GM12801 (cell line): Measurements from ENCODE around the gene DTX4.

ENCODE experiments used
- TF ChIP-seq, protein P1 (sequence below): IDR thresholded peaks from one replicate; pipeline ENCODE4 v1.5.1; 2011; ENCODE audit warnings: control low read depth; ENCODE audit not compliant: insufficient read length; ENCODE audit errors: extremely low read depth

The DTX4 gene

DNA sequence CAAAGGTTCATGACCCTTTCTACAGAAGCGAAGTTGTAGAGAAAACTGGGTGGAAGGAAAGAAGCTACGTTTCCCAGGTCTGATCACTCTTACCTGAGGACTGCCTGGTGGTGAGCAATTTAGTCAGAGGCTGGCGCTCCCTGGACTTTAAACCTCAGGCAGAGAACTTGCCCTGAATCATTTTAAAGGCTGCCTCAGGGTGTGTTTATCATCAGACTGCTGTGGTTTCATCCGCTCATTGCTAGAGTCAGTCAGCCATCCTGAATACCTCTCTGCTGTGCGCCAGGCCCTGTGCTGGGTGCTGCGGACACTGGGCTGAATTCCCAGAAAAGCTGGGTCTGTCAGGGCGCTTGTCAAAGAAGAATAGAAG, 2.7 kb downstream of the DTX4 start:
- TF ChIP-seq, protein P1, sequence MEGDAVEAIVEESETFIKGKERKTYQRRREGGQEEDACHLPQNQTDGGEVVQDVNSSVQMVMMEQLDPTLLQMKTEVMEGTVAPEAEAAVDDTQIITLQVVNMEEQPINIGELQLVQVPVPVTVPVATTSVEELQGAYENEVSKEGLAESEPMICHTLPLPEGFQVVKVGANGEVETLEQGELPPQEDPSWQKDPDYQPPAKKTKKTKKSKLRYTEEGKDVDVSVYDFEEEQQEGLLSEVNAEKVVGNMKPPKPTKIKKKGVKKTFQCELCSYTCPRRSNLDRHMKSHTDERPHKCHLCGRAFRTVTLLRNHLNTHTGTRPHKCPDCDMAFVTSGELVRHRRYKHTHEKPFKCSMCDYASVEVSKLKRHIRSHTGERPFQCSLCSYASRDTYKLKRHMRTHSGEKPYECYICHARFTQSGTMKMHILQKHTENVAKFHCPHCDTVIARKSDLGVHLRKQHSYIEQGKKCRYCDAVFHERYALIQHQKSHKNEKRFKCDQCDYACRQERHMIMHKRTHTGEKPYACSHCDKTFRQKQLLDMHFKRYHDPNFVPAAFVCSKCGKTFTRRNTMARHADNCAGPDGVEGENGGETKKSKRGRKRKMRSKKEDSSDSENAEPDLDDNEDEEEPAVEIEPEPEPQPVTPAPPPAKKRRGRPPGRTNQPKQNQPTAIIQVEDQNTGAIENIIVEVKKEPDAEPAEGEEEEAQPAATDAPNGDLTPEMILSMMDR = no peak

DNA sequence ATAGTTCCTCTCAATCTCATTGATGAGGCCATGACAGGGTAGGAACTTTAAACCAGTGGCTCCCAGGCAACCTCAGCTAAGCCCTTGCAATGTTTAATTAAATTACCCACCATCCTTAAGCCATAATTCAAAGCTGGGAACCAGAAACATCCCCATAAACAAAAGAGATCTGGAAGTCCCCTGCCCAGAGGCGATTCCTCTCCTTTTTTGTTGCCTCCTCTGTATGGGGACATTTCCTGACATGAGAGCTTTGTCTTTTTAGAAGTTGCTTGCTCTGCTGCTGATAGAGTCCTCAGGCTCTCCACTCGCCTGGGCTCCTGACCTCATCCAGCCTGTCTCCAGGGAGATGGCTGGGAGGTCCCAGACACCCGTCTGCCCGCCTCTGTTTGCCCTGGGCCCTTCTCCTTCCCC, 3.2 kb downstream of the DTX4 start:
- TF ChIP-seq, protein P1 = no peak

GRCh38 chr11:59176330-59176729, 4.4 kb downstream of the DTX4 start:
- TF ChIP-seq, protein P1 = no peak

DNA sequence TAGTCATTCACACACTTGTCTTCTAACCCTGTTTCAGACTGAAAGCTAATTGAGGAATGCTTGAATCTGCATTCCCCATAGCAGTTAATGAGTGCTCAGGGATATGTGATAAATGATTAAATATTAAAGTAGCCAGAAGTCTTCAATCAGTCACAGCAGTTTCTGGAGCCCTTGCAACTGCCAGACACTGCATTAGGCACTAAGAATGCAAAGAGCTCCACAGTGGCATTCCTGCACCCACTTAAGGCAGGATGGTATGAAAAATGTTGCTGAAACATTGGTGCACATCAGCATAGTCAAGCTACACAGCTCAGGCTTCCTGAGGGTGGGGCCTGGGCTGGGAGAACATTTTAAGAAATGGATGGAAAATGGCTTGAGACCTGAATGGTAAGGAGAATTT, 6.5 kb downstream of the DTX4 start:
- TF ChIP-seq, protein P1 = no peak

DNA sequence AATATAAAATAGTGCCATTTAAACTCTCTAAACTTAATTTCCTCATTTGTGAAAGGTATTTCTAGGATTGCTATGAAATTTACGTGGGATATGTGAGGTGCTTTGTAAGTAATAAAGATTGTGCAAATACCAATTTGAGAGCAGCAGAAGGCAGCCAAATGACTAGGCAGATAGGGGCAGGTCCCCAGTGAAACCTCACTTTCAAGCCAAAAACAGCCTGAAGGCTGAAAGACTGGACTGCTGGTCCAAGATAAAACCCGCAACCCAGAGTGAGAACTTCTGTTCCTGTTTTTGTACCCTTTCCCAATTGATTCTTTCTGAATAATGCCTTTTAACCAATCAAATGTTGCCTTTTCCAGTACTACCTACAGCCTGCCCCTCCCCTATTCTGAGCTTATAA, 7.2 kb downstream of the DTX4 start:
- TF ChIP-seq, protein P1 = no peak

DNA sequence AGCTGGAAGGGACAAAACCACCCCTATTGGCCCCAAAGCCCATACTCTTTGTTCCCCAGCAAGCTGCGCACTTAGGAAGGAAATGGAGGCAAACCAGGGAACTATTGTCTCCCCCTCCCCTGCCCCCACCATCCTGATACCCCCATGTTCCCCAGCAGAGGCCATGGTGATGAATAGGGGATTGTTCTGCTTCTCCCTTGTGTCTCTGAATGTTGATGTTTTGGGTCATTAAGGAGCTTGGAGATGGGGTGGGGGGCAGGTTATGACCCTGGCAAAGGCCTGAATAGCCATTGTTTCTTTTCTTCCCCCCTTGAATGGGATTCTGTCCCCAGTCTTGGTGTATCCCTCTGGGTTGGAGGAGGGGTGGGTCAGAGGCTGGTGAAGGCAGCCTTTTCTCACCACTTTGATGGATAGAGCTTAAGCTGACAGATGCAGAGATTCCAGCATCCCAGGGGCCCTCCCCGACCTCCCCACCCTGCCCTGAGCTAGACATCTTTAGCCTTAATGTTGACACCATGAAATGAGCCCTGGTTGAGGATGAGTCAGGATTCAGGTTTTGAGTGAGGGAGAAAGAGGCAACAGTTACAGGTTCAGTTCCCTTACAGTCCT, 8.3 kb downstream of the DTX4 start:
- TF ChIP-seq, protein P1 = no peak

- TF ChIP-seq, protein P1 = no peak
Measured at GRCh38 chr11:59180907-59181306, 9.0 kb downstream of the DTX4 start.
